Motor neuron (in vitro differentiated cells): ENCODE results near the gene MEGF11. TPM values are rescaled to one million over a fixed set of nuclear protein-coding genes. Genes with fewer than 3 reads are reported as not detected.
A peak's percentile ranks its signal among the peaks of the same experiment; 100 is the strongest.
"Not testable (repeated sequence)": the region's sequence is repeated elsewhere in the genome, so short reads cannot be mapped to it uniquely, and the experiment has no call there.

Source experiments
- ATAC-seq, 8 experiments: fragments of 200-7000 bp; cut with Tn5 transposase; replicated peaks in 6 of 8; 2 replicates each; pipeline ENCODE4 v1.8.0; 2021; ENCODE audit warnings: mild to moderate bottlenecking in 8 of 8, moderate library complexity in 8 of 8
- H3K27ac ChIP-seq, 2 donors: fragments of 250-450 bp; sonication (Bioruptor Pico); 2 replicates each; pipeline ENCODE4 v1.9.0; 2021; ENCODE audit warnings: antibody characterized with exemption in 2 of 2, mild to moderate bottlenecking in 2 of 2, moderate library complexity in 1 of 2
- H3K4me1 ChIP-seq, 2 donors: fragments of 250-450 bp; sonication (Bioruptor Pico); replicated peaks in 1 of 2; 2 replicates each; pipeline ENCODE4 v1.6.1; 2021; ENCODE audit warnings: antibody characterized with exemption in 2 of 2, mild to moderate bottlenecking in 2 of 2, moderate library complexity in 1 of 2
- H3K4me3 ChIP-seq, 5 donors: fragments of 250-450 bp; sonication (Bioruptor Pico); 2 replicates each; pipeline ENCODE4 v1.9.0; 2021; ENCODE audit warnings: antibody characterized with exemption in 5 of 5, mild to moderate bottlenecking in 5 of 5, moderate library complexity in 4 of 5
- WGBS, 10 experiments: fragments of 450-650 bp; shearing (Covaris generic); methylation state at CpG; one replicate each; pipeline ENCODE4 v1.0.0; 2022; 5-methylcytosine and 5-hydroxymethylcytosine counted together
- in situ Hi-C, 9 experiments: fragments of 400-800 bp; cut with MboI; loops; one replicate each; pipeline ENCODE4 v1.15.0; 2021; ENCODE audit warnings: low sequenced_read_pairs in 9 of 9, low pct_unique_long_range_greater_than_20kb in 2 of 9; ENCODE audit not compliant: unreplicated experiment in 9 of 9
- total RNA-seq, 8 experiments: library from RNA; unstranded; fragments of 300-600 nt; gene quantifications; 2 replicates each; pipeline versions ENCODE4 v1.2.3 to v1.2.4, GENCODE V29; 2022

The MEGF11 gene
- total RNA-seq, 8 experiments from 2014 or later, result 2.8 to 18.2 (median 9.0) TPM

GRCh38 chr15:66246937-66247336, 6.6 kb downstream of the MEGF11 start:
- WGBS, 10 experiments, result 33 to 100% (median 83%) methylated on average over 1 of the region's 1 CpG; no CpG with 5 or more reads in 5 of the 10 experiments
- no peak overlapping the region for H3K4me3 ChIP-seq
- no peak overlapping the region for H3K27ac ChIP-seq
- in situ Hi-C loops, result no loop called here
- peaks cover 5 to 7% of the 10 kb centered on the region in 2 donors for H3K4me1 ChIP-seq
- no peak for ATAC-seq

GRCh38 chr15:66245832-66246231, 7.7 kb downstream of the MEGF11 start:
- ATAC-seq, H3K27ac ChIP-seq, H3K4me3 ChIP-seq, H3K4me1 ChIP-seq, in situ Hi-C loops: not testable (repeated sequence)
- WGBS, 10 experiments, result 14 to 96% (median 39%) methylated on average over 1 to 5 of the region's 5 CpGs; no CpG with 5 or more reads in 3 of the 10 experiments

GRCh38 chr15:66241908-66242285, 11.7 kb downstream of the MEGF11 start:
- Histone ChIP-seq H3K27ac (no peak overlapping the region), H3K4me3 (no peak overlapping the region), H3K4me1 (peaks cover 0 to 2% of the 10 kb centered on the region in 2 donors)
- peak in 1 of 8 experiments; percentile 31 for ATAC-seq
- 67 to 100% (median 86%) methylated on average over 1 of the region's 1 CpG; no CpG with 5 or more reads in 5 of the 10 experiments for WGBS, 10 experiments
- in situ Hi-C loops, result no loop called here

DNA sequence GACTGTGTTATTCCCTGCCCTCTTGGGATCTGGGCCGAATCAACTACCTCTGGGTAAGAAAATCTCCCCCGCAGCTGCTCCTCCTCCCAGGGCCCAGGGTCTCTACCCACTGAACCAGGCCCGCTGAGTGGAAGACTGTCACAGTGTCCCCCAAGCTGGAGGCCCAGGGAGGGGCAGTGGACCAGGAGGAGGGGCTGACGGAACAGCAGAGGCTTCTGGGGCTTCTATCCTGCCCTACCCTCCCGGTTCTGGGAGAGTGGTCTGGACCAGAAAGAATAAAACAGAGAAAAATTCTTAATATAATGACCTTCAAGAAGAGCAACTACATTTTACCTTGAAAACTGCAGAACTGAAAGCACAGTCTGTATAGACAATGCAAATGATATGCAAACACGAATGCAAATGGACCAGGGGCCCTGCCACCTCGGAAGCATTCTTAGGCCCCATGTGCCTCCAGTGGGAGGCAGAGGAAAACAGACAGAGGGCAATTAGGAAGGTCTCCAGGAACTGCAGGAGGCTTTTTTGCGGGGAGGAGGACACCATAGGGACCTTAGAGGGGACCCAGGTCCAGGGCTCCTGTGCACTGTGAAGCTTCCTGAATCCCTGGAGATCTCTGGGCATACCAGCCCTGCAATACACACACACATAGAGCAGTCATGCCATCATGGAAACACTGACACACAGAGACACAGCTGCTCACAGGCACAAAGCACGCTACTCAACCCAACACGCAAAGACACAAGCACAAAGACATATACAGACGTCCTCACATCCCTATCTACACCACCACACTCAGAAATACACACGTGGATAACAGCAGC, 12.3 kb downstream of the MEGF11 start:
- Histone ChIP-seq H3K27ac (no peak overlapping the region), H3K4me1 (peaks cover 0 to 2% of the 10 kb centered on the region in 2 donors), H3K4me3 (no peak overlapping the region)
- peak; percentile 22 to 98 (median 64) for ATAC-seq
- in situ Hi-C loops, result no loop called here
- 17 to 75% (median 55%) methylated on average over 1 to 12 of the region's 12 CpGs; no CpG with 5 or more reads in 1 of the 10 experiments for WGBS, 10 experiments

DNA sequence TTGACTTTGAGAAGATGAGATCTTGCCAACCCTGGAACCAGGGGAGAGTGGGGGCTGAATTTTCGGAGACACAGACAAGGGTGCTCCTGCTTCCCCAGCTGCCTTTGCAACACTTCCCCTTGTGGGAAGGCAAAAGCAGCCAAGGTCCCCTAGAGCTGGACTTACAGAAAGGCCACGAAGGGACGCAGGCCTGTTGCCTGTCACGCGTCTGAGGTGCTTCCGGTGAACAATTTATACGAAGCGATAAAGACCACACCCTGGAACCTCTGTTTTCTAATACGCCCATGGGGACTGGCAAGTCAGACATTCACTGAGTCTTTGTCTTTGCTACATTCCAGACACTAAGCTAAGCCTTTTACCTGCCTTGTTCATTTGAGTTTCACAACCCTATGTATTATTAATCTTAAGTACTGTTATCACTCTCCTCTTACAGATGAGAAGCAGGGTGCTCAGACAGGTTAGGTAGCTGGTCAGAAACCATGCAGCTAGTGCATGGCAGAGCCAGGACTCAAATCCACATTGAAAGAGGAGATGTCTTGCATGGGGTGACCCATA, 13.2 kb downstream of the MEGF11 start:
- in situ Hi-C loops, result no loop called here
- peaks cover 0 to 2% of the 10 kb centered on the region in 2 donors for H3K4me1 ChIP-seq
- WGBS, 10 experiments, result 20 to 100% (median 91%) methylated on average over 1 to 9 of the region's 9 CpGs; no CpG with 5 or more reads in 2 of the 10 experiments
- no peak for ATAC-seq
- H3K4me3 ChIP-seq, result no peak overlapping the region
- no peak overlapping the region for H3K27ac ChIP-seq

DNA sequence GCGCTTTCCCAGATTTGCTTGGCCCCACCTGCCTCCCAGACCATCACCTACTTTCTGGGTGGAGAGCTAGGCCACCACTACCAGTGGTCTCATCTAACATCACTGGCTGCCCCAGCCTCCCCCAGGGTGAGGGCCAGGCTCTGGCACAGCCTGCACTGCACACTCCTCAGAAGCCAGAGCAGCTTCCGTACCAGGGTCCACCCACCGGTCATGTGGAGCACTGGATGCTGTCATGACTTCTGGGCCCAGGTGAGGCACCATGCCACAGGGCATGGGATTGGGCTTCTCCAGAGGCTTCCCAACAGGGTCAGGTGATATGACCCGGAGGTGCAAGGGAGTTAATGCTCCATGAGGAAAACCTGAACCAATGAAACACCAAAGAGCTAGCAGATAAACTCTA, 14.0 kb downstream of the MEGF11 start:
- Histone ChIP-seq H3K4me1 (peaks cover 0 to 7% of the 10 kb centered on the region in 2 donors), H3K27ac (no peak overlapping the region), H3K4me3 (no peak overlapping the region)
- in situ Hi-C loops, result no loop called here
- no peak for ATAC-seq
- WGBS, 10 experiments, result 40 to 90% (median 60%) methylated on average over 1 to 2 of the region's 4 CpGs; no CpG with 5 or more reads in 7 of the 10 experiments

DNA sequence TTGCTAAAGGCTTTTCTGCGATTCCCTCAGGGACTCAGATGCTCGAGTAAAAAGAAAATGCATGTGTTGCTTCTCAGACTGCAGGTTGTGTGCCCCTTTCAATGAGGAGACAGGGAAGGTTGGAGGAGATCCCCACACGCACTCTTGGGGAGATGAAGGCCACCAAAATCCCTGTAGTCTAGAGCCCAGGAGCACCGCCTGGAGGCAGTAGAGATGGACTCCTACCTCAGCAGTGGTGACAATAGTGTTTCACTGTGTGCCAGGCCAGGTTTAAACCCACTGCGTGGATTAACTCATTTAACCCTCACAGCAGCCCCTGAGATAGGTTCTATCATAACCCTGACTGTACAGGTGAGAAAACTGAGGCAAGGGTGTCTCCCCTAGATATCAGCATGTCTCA, 15.2 kb downstream of the MEGF11 start:
- WGBS, 10 experiments, result 50 to 100% (median 93%) methylated on average over 1 to 4 of the region's 5 CpGs; no CpG with 5 or more reads in 3 of the 10 experiments
- no peak overlapping the region for H3K4me3 ChIP-seq
- in situ Hi-C loops, result no loop called here
- H3K4me1 ChIP-seq, result peaks cover 0 to 11% of the 10 kb centered on the region in 2 donors
- H3K27ac ChIP-seq, result no peak overlapping the region
- peak in 1 of 8 experiments; percentile 25 for ATAC-seq

- ATAC-seq, result no peak
- in situ Hi-C loops, result no loop called here
- Histone ChIP-seq H3K4me3 (no peak overlapping the region), H3K27ac (no peak overlapping the region), H3K4me1 (peaks cover 0 to 11% of the 10 kb centered on the region in 2 donors)
- WGBS, 10 experiments, result 0 to 100% (median 80%) methylated on average over 1 to 7 of the region's 10 CpGs; no CpG with 5 or more reads in 1 of the 10 experiments
Observed at GRCh38 chr15:66237513-66238235, 15.9 kb downstream of the MEGF11 start.

DNA sequence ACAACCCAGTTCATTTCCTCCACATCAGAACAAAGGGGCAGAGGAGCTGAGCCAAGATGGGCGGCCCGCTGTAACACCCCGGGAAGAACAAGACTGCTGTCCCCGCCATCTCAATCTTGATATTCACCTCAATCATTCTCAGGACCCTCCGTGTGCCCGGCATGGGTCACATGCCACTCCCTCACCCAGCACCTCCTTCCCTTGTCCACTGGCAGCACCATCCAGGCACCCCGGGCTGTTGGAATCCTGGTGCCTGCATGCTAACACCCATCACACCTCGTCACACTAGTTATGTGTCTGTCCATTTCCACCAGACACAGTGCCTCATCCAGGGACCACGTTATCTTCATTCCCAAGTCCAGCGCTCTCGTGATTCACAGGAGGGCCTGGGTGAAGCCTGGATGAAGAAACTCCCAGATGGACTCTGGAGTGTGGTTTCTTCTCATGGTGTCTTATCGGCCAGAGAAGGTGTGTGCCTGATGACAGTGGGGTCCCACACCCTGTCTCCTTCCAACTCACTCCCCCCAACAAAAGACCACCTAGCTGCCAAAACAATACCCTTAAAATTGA, 16.7 kb downstream of the MEGF11 start:
- no peak overlapping the region for H3K27ac ChIP-seq
- peaks cover 0 to 11% of the 10 kb centered on the region in 2 donors for H3K4me1 ChIP-seq
- H3K4me3 ChIP-seq, result no peak overlapping the region
- in situ Hi-C loops, result no loop called here
- WGBS, 10 experiments, result 20 to 100% (median 70%) methylated on average over 1 to 9 of the region's 12 CpGs; no CpG with 5 or more reads in 3 of the 10 experiments
- ATAC-seq, result no peak

- ATAC-seq, result peak in 1 of 8 experiments; percentile 33
- no peak overlapping the region for H3K27ac ChIP-seq
- H3K4me1 ChIP-seq, result peaks cover 0 to 9% of the 10 kb centered on the region in 2 donors
- in situ Hi-C loops, result no loop called here
- H3K4me3 ChIP-seq, result no peak overlapping the region
- 60 to 100% (median 80%) methylated on average over 1 of the region's 2 CpGs; no CpG with 5 or more reads in 5 of the 10 experiments for WGBS, 10 experiments
Observed at GRCh38 chr15:66235866-66236265, 17.7 kb downstream of the MEGF11 start.

GRCh38 chr15:66234798-66235197, 18.8 kb downstream of the MEGF11 start:
- peak overlapping the region in 1 of 2 donors; percentile 23 for H3K27ac ChIP-seq
- peak in 2 of 8 experiments; percentile 16 to 47 for ATAC-seq
- in situ Hi-C loops, result no loop called here
- no peak overlapping the region for H3K4me3 ChIP-seq
- 57 to 80% (median 67%) methylated on average over 1 to 7 of the region's 9 CpGs; no CpG with 5 or more reads in 1 of the 10 experiments for WGBS, 10 experiments
- H3K4me1 ChIP-seq, result peaks cover 0 to 9% of the 10 kb centered on the region in 2 donors

DNA sequence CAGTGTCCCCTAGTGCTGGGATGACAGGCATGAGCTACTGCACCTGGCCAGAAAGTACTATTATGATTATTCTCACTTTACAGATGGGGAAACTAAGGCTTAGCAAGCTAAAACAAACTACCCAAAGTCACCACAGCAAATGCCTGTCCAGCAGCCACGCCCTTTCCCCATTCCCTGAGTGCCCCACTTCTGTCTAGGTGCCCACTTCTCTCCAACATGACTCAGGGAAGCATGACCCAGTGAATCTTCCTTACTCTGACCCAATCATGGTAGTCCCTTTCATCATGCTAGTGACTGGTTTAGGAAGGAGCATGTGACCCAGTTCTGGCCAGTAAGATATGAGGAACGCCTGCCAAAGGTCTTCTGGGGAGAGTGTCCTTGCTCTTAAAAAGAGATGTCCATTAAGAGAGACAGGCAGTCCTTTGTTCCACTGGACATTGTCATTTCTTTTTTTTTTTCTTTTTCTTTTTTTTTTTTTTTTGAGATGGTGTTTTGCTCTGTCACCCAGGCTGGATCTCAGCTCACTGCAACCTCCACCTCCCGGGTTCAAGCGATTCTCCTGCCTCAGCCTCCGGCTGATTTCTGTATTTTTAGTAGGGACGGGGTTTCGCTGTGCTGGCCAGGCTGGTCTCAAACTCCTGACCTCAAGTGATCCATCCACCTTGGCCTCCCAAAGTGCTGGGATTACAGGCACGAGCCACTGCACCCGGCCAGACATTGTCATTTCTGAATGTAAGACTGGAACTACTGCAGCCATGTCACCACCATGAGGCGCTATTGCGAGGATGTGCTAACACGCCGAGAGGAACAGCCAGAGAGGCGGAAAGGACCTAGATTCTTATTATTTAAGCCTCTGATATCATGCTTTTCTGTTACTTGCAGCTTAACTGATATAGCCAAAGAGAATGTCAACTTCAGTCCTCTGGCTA, 19.8 kb downstream of the MEGF11 start:
- H3K4me3 ChIP-seq, result no peak overlapping the region
- H3K27ac ChIP-seq, result no peak overlapping the region
- peak in 4 of 8 experiments; percentile 27 to 83 (median 68) for ATAC-seq
- H3K4me1 ChIP-seq, result peaks cover 0 to 9% of the 10 kb centered on the region in 2 donors
- 55 to 98% (median 79%) methylated on average over 2 to 14 of the region's 14 CpGs; no CpG with 5 or more reads in 1 of the 10 experiments for WGBS, 10 experiments
- in situ Hi-C loops, result no loop called here
